Liver (tissue), 3 donors: ENCODE measurements around the gene CXXC5.

Source experiments
- EGR1 ChIP-seq, 2 donors: IDR thresholded peaks; 2 replicates each; pipeline ENCODE4 v1.6.1; 2016 to 2018; ENCODE audit warnings: antibody characterized with exemption in 2 of 2, low read depth in 2 of 2
- FOXA1 ChIP-seq: IDR thresholded peaks from 2 replicates; pipeline ENCODE4 v1.6.1; 2016; ENCODE audit warnings: antibody characterized with exemption
- FOXA2 ChIP-seq: IDR thresholded peaks from 2 replicates; pipeline ENCODE4 v1.6.1; 2016; ENCODE audit warnings: antibody characterized with exemption
- JUND ChIP-seq, 2 donors: IDR thresholded peaks; 2 replicates each; pipeline ENCODE4 v1.6.1; 2016; ENCODE audit warnings: antibody characterized with exemption in 2 of 2
- NR2F2 ChIP-seq: IDR thresholded peaks from 2 replicates; pipeline ENCODE4 v1.6.1; 2016; ENCODE audit warnings: antibody characterized with exemption
- RAD21 ChIP-seq, 2 donors: IDR thresholded peaks; 2 replicates each; pipeline ENCODE4 v1.6.1; 2016; ENCODE audit warnings: antibody characterized with exemption in 2 of 2, mild to moderate bottlenecking in 2 of 2
- TAF1 ChIP-seq: conservative IDR thresholded peaks from 2 replicates; pipeline ENCODE4 v1.6.1; 2016; ENCODE audit warnings: antibody characterized with exemption, mild to moderate bottlenecking
- YY1 ChIP-seq: IDR thresholded peaks from 2 replicates; pipeline ENCODE4 v1.6.1; 2016; ENCODE audit warnings: antibody characterized with exemption, mild to moderate bottlenecking
- TF ChIP-seq, protein P1 (sequence below): fragments of 150-350 bp; IDR thresholded peaks from 2 replicates; pipeline ENCODE4 v1.5.1; 2017; ENCODE audit warnings: improper control_type of control experiment, low read depth, low read length; ENCODE audit not compliant: missing input control
- TF ChIP-seq, protein P2 (sequence below): IDR thresholded peaks from 2 replicates; pipeline ENCODE4 v1.6.1; 2016; ENCODE audit warnings: antibody characterized with exemption
- TF ChIP-seq, protein P3 (sequence below): IDR thresholded peaks from 2 replicates; pipeline ENCODE4 v1.6.1; 2016; ENCODE audit warnings: antibody characterized with exemption
- donor health status: healthy.
- donor health status: healthy.

DNA sequence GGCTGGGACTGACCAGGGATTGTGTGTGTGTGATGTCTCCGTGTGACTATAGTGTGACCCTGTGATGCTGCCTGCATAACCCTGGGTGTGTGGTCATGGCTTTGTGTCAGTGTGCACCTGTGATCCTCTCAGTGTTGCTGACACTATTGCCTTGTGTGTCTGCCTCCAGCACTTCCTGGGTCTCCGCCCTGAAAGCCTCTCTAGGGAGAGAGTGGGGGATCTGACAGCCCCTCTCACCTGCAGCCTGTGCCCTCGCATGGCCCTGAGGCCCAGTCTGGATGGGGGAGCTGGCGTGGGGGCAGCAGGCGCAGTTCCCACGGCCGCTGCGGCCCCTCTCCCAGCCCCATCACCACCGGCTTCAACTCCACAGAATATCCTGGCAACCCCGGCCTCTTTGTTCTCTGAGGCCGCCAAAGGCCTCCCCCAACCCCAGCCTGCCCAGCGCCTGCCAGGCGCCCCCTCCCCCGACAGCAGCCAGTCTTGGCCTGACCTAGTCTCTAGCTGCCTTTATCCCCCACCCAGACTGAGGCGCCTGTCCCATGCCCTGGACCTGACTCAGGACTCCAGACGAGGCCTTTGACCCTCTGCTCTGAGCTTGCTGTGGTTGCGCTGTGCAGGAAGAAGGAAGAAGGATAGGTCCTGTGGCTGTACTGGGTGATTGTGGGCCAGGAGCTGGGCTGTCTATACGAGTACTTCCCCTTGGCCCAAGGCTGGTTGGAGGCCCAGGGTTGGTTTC lies 38.7 kb downstream of the CXXC5 start:
- TF ChIP-seq, protein P1, sequence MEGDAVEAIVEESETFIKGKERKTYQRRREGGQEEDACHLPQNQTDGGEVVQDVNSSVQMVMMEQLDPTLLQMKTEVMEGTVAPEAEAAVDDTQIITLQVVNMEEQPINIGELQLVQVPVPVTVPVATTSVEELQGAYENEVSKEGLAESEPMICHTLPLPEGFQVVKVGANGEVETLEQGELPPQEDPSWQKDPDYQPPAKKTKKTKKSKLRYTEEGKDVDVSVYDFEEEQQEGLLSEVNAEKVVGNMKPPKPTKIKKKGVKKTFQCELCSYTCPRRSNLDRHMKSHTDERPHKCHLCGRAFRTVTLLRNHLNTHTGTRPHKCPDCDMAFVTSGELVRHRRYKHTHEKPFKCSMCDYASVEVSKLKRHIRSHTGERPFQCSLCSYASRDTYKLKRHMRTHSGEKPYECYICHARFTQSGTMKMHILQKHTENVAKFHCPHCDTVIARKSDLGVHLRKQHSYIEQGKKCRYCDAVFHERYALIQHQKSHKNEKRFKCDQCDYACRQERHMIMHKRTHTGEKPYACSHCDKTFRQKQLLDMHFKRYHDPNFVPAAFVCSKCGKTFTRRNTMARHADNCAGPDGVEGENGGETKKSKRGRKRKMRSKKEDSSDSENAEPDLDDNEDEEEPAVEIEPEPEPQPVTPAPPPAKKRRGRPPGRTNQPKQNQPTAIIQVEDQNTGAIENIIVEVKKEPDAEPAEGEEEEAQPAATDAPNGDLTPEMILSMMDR: no peak
- no peak for TF ChIP-seq TAF1
- TF ChIP-seq FOXA1: no peak
- no peak for TF ChIP-seq FOXA2
- TF ChIP-seq JUND (IDR thresholded peaks at IDR 0.05): no peak
- TF ChIP-seq EGR1 (IDR thresholded peaks at IDR 0.05; ENCODE audit: low read depth in 2 of 2): no peak
- TF ChIP-seq NR2F2: no peak
- TF ChIP-seq RAD21 (IDR thresholded peaks at IDR 0.05): no peak
- TF ChIP-seq, protein P2, sequence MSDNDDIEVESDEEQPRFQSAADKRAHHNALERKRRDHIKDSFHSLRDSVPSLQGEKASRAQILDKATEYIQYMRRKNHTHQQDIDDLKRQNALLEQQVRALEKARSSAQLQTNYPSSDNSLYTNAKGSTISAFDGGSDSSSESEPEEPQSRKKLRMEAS: no peak
- TF ChIP-seq, protein P3, sequence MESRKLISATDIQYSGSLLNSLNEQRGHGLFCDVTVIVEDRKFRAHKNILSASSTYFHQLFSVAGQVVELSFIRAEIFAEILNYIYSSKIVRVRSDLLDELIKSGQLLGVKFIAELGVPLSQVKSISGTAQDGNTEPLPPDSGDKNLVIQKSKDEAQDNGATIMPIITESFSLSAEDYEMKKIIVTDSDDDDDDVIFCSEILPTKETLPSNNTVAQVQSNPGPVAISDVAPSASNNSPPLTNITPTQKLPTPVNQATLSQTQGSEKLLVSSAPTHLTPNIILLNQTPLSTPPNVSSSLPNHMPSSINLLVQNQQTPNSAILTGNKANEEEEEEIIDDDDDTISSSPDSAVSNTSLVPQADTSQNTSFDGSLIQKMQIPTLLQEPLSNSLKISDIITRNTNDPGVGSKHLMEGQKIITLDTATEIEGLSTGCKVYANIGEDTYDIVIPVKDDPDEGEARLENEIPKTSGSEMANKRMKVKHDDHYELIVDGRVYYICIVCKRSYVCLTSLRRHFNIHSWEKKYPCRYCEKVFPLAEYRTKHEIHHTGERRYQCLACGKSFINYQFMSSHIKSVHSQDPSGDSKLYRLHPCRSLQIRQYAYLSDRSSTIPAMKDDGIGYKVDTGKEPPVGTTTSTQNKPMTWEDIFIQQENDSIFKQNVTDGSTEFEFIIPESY: no peak
- TF ChIP-seq YY1: no peak
